GM13977 (cell line): ENCODE data around the gene CFAP70.

Source experiments
- DNase-seq: peaks from one replicate; pipeline ENCODE4 v3.0.0; 2012; ENCODE audit warnings: low spot score
- in situ Hi-C: fragments of 300-500 bp; cut with MboI; formaldehyde crosslinking; loops from one replicate; pipeline ENCODE4 v1.12.0; 2022; ENCODE audit warnings: low sequenced_read_pairs, low pct_unique_long_range_greater_than_20kb, mixed read lengths, inconsistent platforms; ENCODE audit not compliant: unreplicated experiment
- TF ChIP-seq, protein P1 (sequence below): IDR thresholded peaks from 2 replicates; pipeline ENCODE4 v1.5.1; 2012; ENCODE audit warnings: mild to moderate bottlenecking, control low read depth; ENCODE audit not compliant: insufficient read depth; ENCODE audit errors: extremely low read depth, missing control alignments

The CFAP70 gene

DNA sequence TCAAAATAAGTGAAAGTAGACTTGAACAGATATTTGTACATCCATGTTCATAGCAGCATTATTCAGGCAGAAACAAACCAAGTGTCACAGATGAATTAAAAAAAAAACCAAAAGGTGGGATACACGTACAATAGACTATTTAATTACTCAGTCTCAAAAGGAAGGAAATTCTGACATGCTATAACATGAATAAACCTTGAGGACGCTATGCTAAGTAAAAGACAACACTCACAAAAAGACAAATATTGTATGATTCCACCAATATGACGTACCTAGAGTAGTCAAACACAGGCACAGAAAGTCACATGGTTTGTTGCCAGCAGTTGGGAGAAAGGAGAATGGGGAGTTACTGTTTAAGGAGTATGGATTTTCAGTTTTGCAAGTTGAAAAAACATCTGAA is 18.0 kb upstream of the CFAP70 start:
- in situ Hi-C loops, result no loop called here
- no peak for DNase-seq
- TF ChIP-seq, protein P1, sequence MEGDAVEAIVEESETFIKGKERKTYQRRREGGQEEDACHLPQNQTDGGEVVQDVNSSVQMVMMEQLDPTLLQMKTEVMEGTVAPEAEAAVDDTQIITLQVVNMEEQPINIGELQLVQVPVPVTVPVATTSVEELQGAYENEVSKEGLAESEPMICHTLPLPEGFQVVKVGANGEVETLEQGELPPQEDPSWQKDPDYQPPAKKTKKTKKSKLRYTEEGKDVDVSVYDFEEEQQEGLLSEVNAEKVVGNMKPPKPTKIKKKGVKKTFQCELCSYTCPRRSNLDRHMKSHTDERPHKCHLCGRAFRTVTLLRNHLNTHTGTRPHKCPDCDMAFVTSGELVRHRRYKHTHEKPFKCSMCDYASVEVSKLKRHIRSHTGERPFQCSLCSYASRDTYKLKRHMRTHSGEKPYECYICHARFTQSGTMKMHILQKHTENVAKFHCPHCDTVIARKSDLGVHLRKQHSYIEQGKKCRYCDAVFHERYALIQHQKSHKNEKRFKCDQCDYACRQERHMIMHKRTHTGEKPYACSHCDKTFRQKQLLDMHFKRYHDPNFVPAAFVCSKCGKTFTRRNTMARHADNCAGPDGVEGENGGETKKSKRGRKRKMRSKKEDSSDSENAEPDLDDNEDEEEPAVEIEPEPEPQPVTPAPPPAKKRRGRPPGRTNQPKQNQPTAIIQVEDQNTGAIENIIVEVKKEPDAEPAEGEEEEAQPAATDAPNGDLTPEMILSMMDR, result no peak

- in situ Hi-C loops, result no loop called here
- TF ChIP-seq, protein P1, result no peak
- no peak for DNase-seq
These were observed 9.6 kb upstream of the CFAP70 start for GRCh38 chr10:73368238-73368637.

DNA sequence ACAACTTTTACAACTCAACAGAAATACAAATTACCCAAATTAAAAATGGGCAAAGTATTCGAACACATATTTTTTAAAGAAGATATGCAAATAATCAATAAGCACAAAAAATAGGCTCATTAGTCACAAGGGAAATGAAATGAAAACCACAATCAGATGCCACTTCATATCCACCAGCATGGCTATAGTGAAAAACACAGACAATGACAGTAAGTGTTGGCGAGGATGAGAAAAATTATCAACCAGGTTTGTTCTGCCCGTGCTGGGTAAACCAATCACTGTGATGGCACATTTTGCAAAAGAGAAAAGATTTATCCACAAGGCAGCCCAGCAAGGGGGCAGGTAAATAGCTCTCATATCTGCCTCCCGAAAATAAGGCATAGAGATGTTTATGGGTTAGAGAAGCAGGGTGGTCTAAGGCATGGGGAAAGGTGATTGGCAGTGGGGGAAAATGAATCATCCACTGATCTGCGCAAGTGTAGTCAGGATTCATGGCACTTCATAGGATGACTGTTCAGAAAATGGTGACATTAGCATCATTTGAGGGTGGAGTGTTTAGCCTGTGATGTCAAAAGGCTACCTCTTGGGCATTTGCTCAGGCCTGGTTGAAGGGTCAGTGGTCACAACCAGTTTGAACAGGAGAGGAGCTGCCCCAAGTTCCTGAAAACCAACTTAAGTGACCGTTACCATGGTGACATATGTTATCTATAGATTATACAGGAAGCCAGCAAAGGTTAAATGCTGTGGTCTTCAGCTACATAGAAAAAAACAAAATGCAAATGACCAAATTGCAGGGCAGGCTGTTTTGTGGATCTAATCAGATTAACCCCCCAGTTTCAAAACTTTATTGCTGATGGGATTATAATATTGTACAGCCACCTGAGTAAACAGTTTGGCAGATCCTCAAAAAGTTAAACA is 8.0 kb upstream of the CFAP70 start:
- no peak for DNase-seq
- TF ChIP-seq, protein P1, result no peak
- in situ Hi-C loops, result no loop called here

DNA sequence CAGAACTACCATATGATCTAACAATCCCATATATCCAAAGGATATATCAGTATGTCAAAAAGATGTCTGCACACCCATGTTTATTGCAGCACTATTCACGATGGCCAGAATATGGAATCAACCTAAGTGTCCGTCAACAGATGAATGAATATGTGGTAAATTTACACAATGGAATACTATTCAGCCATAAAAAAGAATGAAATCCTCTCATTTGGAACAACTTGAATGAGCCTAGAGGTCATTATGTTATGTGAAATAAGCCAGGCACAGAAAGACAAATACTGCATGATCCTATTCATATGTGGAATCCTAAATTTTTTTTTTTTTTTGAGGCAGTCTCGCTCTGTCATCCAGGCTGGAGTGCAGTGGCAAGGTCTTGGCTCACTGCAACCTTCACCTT is 6.3 kb upstream of the CFAP70 start:
- DNase-seq, result no peak
- TF ChIP-seq, protein P1, result no peak
- in situ Hi-C loops, result no loop called here

- DNase-seq, result no peak
- TF ChIP-seq, protein P1, result no peak
- in situ Hi-C loops, result no loop called here
These were observed 828 bp upstream of the CFAP70 start for GRCh38 chr10:73359492-73359891.

DNA sequence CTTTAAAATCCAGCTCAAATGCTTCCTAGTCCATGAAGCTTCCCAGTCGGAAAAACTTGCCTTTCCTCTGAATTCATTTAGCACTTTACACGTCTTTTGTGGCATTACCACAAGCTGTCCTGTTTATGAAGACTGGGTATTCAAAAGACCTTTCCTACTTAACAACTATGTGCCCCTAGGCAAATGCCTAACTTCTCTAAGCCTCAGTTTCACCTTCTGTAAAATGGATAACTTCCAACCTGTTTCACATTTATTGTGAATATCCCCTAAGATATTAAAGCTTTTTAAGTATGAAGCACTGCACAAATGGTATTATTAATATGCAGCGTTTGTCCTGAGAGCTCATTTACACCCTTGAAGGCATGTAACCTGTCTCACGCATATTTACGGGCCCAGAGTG is 843 bp downstream of the CFAP70 start:
- TF ChIP-seq, protein P1, result no peak
- DNase-seq, result no peak
- in situ Hi-C loops, result no loop called here
